ENCODE measurements around the gene B3GNT8. TPM values are rescaled to one million over a fixed set of nuclear protein-coding genes. Genes with fewer than 3 reads are reported as not detected.

B3GNT8 gene
- total and polyA plus RNA-seq, 2 of the 8 experiments (the other 6 are each of a cell fraction or from before 2014, with no cell fraction given) = 0.67 to 0.86 TPM

DNA sequence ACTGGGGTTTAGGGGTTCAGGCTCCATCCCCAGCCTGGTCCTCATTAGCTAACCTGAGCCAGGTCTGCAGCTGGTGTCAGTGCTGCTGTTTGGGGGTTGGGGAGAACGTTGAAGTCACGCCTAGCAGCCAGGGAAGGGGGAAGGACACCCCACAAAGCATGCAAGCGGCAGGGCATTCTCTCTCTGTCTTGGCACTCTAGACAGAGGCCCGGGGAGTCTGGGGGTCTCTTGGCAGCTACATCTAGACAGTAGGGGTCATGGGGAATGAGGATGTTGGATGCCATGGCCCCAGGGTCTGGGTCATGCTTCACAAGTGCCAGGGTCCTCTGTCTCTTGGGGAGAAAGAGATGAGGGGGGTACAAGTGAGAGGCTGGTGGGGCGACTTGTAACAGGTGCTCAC lies 18.4 kb upstream of the B3GNT8 start:
- Histone ChIP-seq H3K56ac (replicated peaks; ENCODE audit: insufficient read length, low read depth, low read length) (no peak overlapping the region), H2BK5ac (ENCODE audit: low read depth, low read length) (no peak overlapping the region), H4K91ac (replicated peaks; ENCODE audit: insufficient read length, low read length) (no peak overlapping the region), H2BK12ac (ENCODE audit: low read depth, low read length) (no peak overlapping the region), H3K4me2 (ENCODE audit: insufficient read depth in 1 of 2, low read depth in 2 of 2, low read length in 2 of 2) (no peak overlapping the region), H3K14ac (ENCODE audit: insufficient read length) (no peak overlapping the region), H3K9ac (replicated peaks in 1 of 4; ENCODE audit: extremely low read depth in 1 of 4, low read depth in 3 of 4, low read length in 3 of 4) (no peak overlapping the region), H3K23ac (ENCODE audit: insufficient read length) (no peak overlapping the region), H2AFZ (ENCODE audit: low read length) (no peak overlapping the region), H3K79me1 (ENCODE audit: low read depth, low read length) (no peaks in the 10 kb centered on the region), H3K4me3 (ENCODE audit: extremely low read depth in 1 of 4, insufficient read depth in 2 of 4, low read depth in 3 of 4, low read length in 4 of 4) (no peak overlapping the region), H3K27ac (ENCODE audit: low read depth, low read length) (no peak overlapping the region), H2BK120ac (replicated peaks; ENCODE audit: low read depth, low read length) (no peak overlapping the region), H3K23me2 (ENCODE audit: low read depth, low read length) (no peaks in the 10 kb centered on the region), H3K36me3 (ENCODE audit: control insufficient read depth in 2 of 4, insufficient read depth in 4 of 4, low read length in 3 of 4) (no peaks in the 10 kb centered on the region), H3K9me3 (ENCODE audit: insufficient read depth in 2 of 2, low read depth in 1 of 2, low read length in 1 of 2) (no peaks in the 10 kb centered on the region), H2BK20ac (ENCODE audit: low read length) (no peak overlapping the region), H3K18ac (ENCODE audit: extremely low read depth, low read length) (no peak overlapping the region), H2BK15ac (ENCODE audit: low read length) (no peak overlapping the region), H3K4ac (replicated peaks; ENCODE audit: insufficient read length, low read depth, low read length) (no peak overlapping the region), H4K20me1 (replicated peaks in 1 of 2; ENCODE audit: control insufficient read depth in 1 of 2, insufficient read depth in 2 of 2, low read length in 2 of 2) (no peaks in the 10 kb centered on the region), H4K5ac (ENCODE audit: insufficient read length, low read depth, low read length) (no peak overlapping the region), H3K27me3 (replicated peaks in 1 of 4; ENCODE audit: control insufficient read depth in 3 of 4, extremely low read depth in 1 of 4, insufficient read depth in 3 of 4, low read length in 3 of 4) (0 out of 7 replicates have a peak, but pooled peaks cover 0 to 3% (median 0%) of the 10 kb centered on the region in 4 experiments), H3K79me2 (ENCODE audit: control insufficient read depth in 1 of 2, insufficient read depth in 2 of 2, low read length in 2 of 2) (no peaks in the 10 kb centered on the region), H4K8ac (ENCODE audit: extremely low read depth, insufficient read depth, low read length) (no peak overlapping the region), H2AK5ac (ENCODE audit: low read depth, low read length) (no peak overlapping the region), H3K4me1 (replicated peaks in 1 of 4; ENCODE audit: control insufficient read depth in 3 of 4, insufficient read depth in 4 of 4, low read length in 3 of 4) (no peaks in the 10 kb centered on the region)
- CTCF ChIA-PET (ENCODE audit: partially characterized antibody) = interaction anchor here (0.8 to 20.4 kb wide), 4 partner anchors 10 to 149 kb away, joined by 3 to 364 read pairs (median 4); no protein-coding TSS in a partner anchor
- POLR2A ChIA-PET (ENCODE audit: partially characterized antibody) = no interaction called here
- 56% methylated on average over 5 of the region's 5 CpGs; no CpG with 5 or more reads in 1 of the 2 experiments for WGBS, 2 experiments (ENCODE audit: extremely low coverage in 1 of 2, insufficient coverage in 1 of 2, insufficient read length in 1 of 2, insufficient replicate concordance in 2 of 2, low coverage in 1 of 2, low lambda C conversion rate in 2 of 2, missing lambda C conversion rate in 1 of 2)
- TF ChIP-seq YY1 (IDR thresholded peaks at IDR 0.05; ENCODE audit: low read depth, low read length) = no peak
- TF ChIP-seq SRF (IDR thresholded peaks at IDR 0.05; ENCODE audit: low read depth, low read length) = no peak
- TF ChIP-seq TEAD4 (IDR thresholded peaks at IDR 0.05; ENCODE audit: low read depth, low read length) = no peak
- no peak for TF ChIP-seq RAD21 (IDR thresholded peaks at IDR 0.05 in 1 of 2, conservative IDR thresholded peaks at IDR 0.05 in 1 of 2; ENCODE audit: low read depth in 2 of 2, low read length in 2 of 2)
- no peak for TF ChIP-seq TAF1 (IDR thresholded peaks at IDR 0.05; ENCODE audit: low read depth, low read length)
- TF ChIP-seq TBP (IDR thresholded peaks at IDR 0.05; ENCODE audit: low read depth, low read length) = no peak
- no peak for TF ChIP-seq NRF1 (IDR thresholded peaks at IDR 0.05; ENCODE audit: low read depth, low read length)
- TF ChIP-seq CHD1 (IDR thresholded peaks at IDR 0.05; ENCODE audit: low read depth, low read length) = no peak
- TF ChIP-seq SIRT6 (IDR thresholded peaks at IDR 0.05; ENCODE audit: low read length) = no peak
- no peak for TF ChIP-seq RNF2 (IDR thresholded peaks at IDR 0.05; ENCODE audit: borderline replicate concordance, low read depth, low read length, missing control alignments, poor library complexity, severe bottlenecking)
- no peak for TF ChIP-seq KDM4A (IDR thresholded peaks at IDR 0.05; ENCODE audit: low read depth, low read length, severe bottlenecking)
- FAIRE-seq = no peak
- peak in 1 of 2 experiments; percentile 27 for DNase-seq (ENCODE audit: low read depth in 1 of 2, low spot score in 2 of 2)

All from H1 (cell line).